ENCODE results near the gene ABCA4.

Gene ABCA4

GRCh38 chr1:94058766-94059165 is 62.2 kb downstream of the ABCA4 start:
- H3K4me3 ChIP-seq (ENCODE audit: low read depth, low read length): no peak overlapping the region
- ChIA-PET CTCF (interaction anchor here (0.9 to 14.4 kb wide), 7 partner anchors 10 to 278 kb away, joined by 3 to 726 read pairs (median 102); no protein-coding TSS in a partner anchor), POLR2A (no interaction called here)
- no peak for TF ChIP-seq CTCF (IDR thresholded peaks at IDR 0.05; ENCODE audit: insufficient read depth, low read length, missing control alignments)
- no peak for DNase-seq (ENCODE audit: low read depth, low spot score)

GRCh38 chr1:94056996-94057395 is 64.0 kb downstream of the ABCA4 start:
- H3K4me3 ChIP-seq (ENCODE audit: low read depth, low read length): no peak overlapping the region
- no peak for DNase-seq (ENCODE audit: low read depth, low spot score)
- CTCF ChIA-PET: interaction anchor here (2.5 to 14.4 kb wide), 4 partner anchors 8 to 280 kb away, joined by 7 to 726 read pairs (median 232); no protein-coding TSS in a partner anchor
- TF ChIP-seq CTCF (IDR thresholded peaks at IDR 0.05; ENCODE audit: insufficient read depth, low read length, missing control alignments): no peak
- POLR2A ChIA-PET: no interaction called here

- ChIA-PET CTCF (interaction anchor here (1.5 to 14.4 kb wide), 4 partner anchors 9 to 281 kb away, joined by 7 to 726 read pairs (median 184); no protein-coding TSS in a partner anchor), POLR2A (no interaction called here)
- no peak overlapping the region for H3K4me3 ChIP-seq (ENCODE audit: low read depth, low read length)
- TF ChIP-seq CTCF (IDR thresholded peaks at IDR 0.05; ENCODE audit: insufficient read depth, low read length, missing control alignments): no peak
- DNase-seq (ENCODE audit: low read depth, low spot score): no peak
These were observed 64.8 kb downstream of the ABCA4 start for GRCh38 chr1:94056171-94056570.

- POLR2A ChIA-PET: interaction anchor here (0.6 kb wide), 1 partner anchor 9 kb away, joined by 3 read pairs; no protein-coding TSS in a partner anchor
- H3K4me3 ChIP-seq (ENCODE audit: low read depth, low read length): no peak overlapping the region
- no peak for DNase-seq (ENCODE audit: low read depth, low spot score)
- no peak for TF ChIP-seq CTCF (IDR thresholded peaks at IDR 0.05; ENCODE audit: insufficient read depth, low read length, missing control alignments)
- CTCF ChIA-PET: interaction anchor here (0.8 to 14.4 kb wide), 7 partner anchors 8 to 281 kb away, joined by 3 to 726 read pairs (median 7); no protein-coding TSS in a partner anchor
These were observed 65.4 kb downstream of the ABCA4 start for GRCh38 chr1:94055459-94056122.

GRCh38 chr1:94050675-94051074 is 70.3 kb downstream of the ABCA4 start:
- TF ChIP-seq CTCF (IDR thresholded peaks at IDR 0.05; ENCODE audit: insufficient read depth, low read length, missing control alignments): no peak
- no peak for DNase-seq (ENCODE audit: low read depth, low spot score)
- ChIA-PET POLR2A (no interaction called here), CTCF (interaction anchor here (1.0 to 32.8 kb wide), 4 partner anchors 8 to 283 kb away, joined by 3 to 1945 read pairs (median 544); no protein-coding TSS in a partner anchor)
- H3K4me3 ChIP-seq (ENCODE audit: low read depth, low read length): no peak overlapping the region

- CTCF ChIA-PET: interaction anchor here (19.3 to 32.8 kb wide), 3 partner anchors 9 to 284 kb away, joined by 362 to 1945 read pairs (median 726); no protein-coding TSS in a partner anchor
- no peak for TF ChIP-seq CTCF (IDR thresholded peaks at IDR 0.05; ENCODE audit: insufficient read depth, low read length, missing control alignments)
- no peak overlapping the region for H3K4me3 ChIP-seq (ENCODE audit: low read depth, low read length)
- POLR2A ChIA-PET: no interaction called here
- DNase-seq (ENCODE audit: low read depth, low spot score): no peak
These were observed 70.7 kb downstream of the ABCA4 start for GRCh38 chr1:94050254-94050653.

All from AG04449 (cell line).